ENCODE results near the gene KIFBP.
A peak's percentile ranks its signal among the peaks of the same experiment; 100 is the strongest.

KIFBP gene

DNA sequence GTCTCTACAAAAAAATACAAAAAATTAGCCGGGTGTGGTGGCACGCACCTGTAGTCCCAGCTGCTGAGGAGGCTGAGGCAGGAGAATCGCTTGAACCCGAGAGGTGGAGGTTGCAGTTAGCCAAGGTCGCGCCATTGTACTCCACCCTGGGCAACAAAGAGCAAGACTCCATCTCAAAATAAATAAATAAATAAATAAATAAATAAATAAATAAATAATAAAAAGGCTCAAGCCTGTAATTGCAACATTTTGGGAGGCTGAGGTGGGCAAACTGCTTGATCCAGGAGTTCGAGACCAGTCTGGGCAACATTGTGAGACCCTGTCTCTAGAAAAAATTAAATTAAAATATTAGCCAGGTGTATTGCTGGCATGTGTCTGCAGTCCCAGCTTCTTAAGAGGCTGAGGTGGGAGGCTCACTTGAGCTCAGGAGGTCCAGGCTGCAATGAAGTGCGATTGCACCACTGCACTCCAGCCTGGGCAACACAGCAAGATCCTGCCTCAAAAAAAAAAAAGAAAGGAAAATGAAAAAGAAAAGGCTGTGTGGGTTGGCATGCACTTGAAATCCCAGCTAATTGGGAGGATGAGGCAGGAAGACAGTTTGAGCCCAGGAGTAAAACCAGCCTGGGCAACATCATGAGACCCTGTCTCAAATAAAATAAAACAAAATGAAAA is 71.7 kb downstream of the KIFBP start:
- no peak for TF ChIP-seq POLR2AphosphoS5 (IDR thresholded peaks at IDR 0.05; ENCODE audit: low read depth, low read length)
- TF ChIP-seq, protein P1, sequence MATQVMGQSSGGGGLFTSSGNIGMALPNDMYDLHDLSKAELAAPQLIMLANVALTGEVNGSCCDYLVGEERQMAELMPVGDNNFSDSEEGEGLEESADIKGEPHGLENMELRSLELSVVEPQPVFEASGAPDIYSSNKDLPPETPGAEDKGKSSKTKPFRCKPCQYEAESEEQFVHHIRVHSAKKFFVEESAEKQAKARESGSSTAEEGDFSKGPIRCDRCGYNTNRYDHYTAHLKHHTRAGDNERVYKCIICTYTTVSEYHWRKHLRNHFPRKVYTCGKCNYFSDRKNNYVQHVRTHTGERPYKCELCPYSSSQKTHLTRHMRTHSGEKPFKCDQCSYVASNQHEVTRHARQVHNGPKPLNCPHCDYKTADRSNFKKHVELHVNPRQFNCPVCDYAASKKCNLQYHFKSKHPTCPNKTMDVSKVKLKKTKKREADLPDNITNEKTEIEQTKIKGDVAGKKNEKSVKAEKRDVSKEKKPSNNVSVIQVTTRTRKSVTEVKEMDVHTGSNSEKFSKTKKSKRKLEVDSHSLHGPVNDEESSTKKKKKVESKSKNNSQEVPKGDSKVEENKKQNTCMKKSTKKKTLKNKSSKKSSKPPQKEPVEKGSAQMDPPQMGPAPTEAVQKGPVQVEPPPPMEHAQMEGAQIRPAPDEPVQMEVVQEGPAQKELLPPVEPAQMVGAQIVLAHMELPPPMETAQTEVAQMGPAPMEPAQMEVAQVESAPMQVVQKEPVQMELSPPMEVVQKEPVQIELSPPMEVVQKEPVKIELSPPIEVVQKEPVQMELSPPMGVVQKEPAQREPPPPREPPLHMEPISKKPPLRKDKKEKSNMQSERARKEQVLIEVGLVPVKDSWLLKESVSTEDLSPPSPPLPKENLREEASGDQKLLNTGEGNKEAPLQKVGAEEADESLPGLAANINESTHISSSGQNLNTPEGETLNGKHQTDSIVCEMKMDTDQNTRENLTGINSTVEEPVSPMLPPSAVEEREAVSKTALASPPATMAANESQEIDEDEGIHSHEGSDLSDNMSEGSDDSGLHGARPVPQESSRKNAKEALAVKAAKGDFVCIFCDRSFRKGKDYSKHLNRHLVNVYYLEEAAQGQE (IDR thresholded peaks at IDR 0.05; ENCODE audit: insufficient read depth in 1 of 2, low read depth in 2 of 2, low read length in 2 of 2) = no peak
- no peak for TF ChIP-seq SIN3A (IDR thresholded peaks at IDR 0.05; ENCODE audit: borderline replicate concordance, insufficient read depth, low read length)
- no peak for TF ChIP-seq FOXP2 (optimal IDR thresholded peaks at IDR 0.05; ENCODE audit: borderline replicate concordance, extremely low read depth, extremely low read length, insufficient read depth)
- TF ChIP-seq TAF1 (IDR thresholded peaks at IDR 0.05; ENCODE audit: borderline replicate concordance, insufficient read depth, low read length) = no peak

DNA sequence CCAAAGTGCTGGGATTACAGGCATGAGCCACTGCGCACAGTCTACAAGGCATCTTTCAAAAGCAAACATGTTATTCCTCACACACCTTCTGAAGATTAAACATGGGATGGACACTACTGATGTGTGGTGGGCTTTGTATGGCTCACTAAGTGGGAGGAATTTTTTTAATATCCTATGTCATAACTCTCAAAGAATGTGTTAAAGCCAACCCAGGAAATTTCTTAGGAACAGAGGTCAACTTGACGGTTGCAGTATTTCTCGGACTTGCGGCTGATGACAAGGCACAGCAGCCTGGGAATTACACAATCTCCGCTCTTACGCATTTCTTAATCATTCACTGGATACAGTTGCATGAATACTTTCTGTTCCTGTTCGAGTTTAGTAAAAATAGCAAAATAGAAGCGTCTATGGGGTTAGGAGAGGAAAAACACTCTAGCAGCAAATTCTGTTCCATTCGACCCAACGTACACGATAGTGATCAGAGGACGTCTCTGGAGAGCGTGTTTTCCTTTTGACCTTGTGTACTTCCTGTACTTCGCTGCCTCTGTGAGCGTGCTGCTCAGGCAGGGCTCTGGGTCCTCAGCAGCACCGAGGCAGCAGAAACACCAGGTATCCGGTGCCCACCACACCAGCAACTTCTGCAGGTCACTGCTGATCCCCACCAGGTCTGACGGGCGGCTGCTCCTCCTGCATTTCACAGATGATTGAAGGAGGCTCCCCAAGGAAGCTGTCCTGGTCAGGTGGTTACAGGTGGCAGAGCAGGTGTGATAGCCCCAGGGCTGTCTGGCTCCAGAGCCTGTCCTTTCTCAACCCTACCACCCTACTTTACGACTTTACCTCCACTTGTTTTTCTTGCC is 72.9 kb downstream of the KIFBP start:
- TF ChIP-seq POLR2AphosphoS5 (IDR thresholded peaks at IDR 0.05; ENCODE audit: low read depth, low read length) = no peak
- peak; percentile 36 for TF ChIP-seq FOXP2 (optimal IDR thresholded peaks at IDR 0.05; ENCODE audit: borderline replicate concordance, extremely low read depth, extremely low read length, insufficient read depth)
- TF ChIP-seq TAF1 (IDR thresholded peaks at IDR 0.05; ENCODE audit: borderline replicate concordance, insufficient read depth, low read length) = no peak
- TF ChIP-seq, protein P1 (IDR thresholded peaks at IDR 0.05; ENCODE audit: insufficient read depth in 1 of 2, low read depth in 2 of 2, low read length in 2 of 2) = no peak

DNA sequence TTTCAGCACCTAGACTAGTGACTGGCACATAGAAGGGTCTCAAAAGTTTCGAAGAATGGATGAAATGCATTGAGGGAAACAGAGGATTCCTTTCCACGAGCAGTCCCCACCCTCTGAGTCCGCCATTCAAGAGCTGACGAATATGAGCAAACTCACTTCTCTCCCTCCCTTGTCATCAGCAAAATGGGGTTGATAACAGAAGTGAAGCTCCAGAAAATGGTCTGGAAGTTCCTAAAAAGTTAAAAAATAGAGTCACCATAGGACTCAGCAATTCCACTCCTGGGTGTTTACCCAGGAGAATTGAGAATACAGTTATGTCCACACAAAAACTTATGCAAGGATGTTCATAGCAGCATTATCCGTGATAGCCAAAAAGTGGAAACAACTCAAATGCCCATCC is 74.3 kb downstream of the KIFBP start:
- TF ChIP-seq SIN3A (IDR thresholded peaks at IDR 0.05; ENCODE audit: borderline replicate concordance, insufficient read depth, low read length) (no peak), FOXP2 (optimal IDR thresholded peaks at IDR 0.05; ENCODE audit: borderline replicate concordance, extremely low read depth, extremely low read length, insufficient read depth) (no peak), POLR2AphosphoS5 (IDR thresholded peaks at IDR 0.05; ENCODE audit: low read depth, low read length) (no peak), TAF1 (IDR thresholded peaks at IDR 0.05; ENCODE audit: borderline replicate concordance, insufficient read depth, low read length) (no peak)
- TF ChIP-seq, protein P1 (IDR thresholded peaks at IDR 0.05; ENCODE audit: insufficient read depth in 1 of 2, low read depth in 2 of 2, low read length in 2 of 2) = no peak

DNA sequence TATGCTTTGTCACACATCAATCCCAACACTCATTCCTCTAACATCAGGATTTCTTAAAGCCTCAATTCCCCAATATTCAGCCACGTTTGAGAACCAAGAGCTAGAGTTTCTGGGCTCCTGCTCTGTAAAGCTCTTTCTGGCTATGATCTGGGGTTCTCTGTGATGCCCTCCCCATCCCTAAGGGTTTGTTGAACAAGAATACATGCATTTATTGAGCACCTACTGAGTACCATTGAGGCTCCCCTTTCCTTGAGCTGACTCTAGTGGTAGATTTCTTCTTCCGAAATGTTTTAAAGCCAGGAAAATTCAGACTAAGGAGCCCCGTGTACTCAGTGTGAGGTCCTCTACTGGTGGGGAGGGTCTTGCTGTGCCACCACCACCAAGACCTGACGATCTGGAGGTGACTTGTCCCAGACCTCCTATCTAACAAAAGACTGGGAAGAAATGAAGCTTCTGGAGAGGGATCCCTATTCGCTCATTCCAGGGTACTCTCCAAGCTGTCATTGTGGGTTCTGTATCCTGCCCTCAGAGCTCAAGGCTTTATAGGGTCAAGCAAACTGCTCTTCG is 76.2 kb downstream of the KIFBP start:
- TF ChIP-seq SIN3A (IDR thresholded peaks at IDR 0.05; ENCODE audit: borderline replicate concordance, insufficient read depth, low read length) (no peak), TAF1 (IDR thresholded peaks at IDR 0.05; ENCODE audit: borderline replicate concordance, insufficient read depth, low read length) (no peak), FOXP2 (optimal IDR thresholded peaks at IDR 0.05; ENCODE audit: borderline replicate concordance, extremely low read depth, extremely low read length, insufficient read depth) (no peak), POLR2AphosphoS5 (IDR thresholded peaks at IDR 0.05; ENCODE audit: low read depth, low read length) (no peak)
- TF ChIP-seq, protein P1 (IDR thresholded peaks at IDR 0.05; ENCODE audit: insufficient read depth in 1 of 2, low read depth in 2 of 2, low read length in 2 of 2) = no peak
